NCI-H345 treated with DMSO at 0.1 percent for 48 hours (cell line): ENCODE data around the gene RNF152.
A peak's percentile ranks its signal among the peaks of the same experiment; 100 is the strongest.

Experiments
- DNase-seq: peaks from one replicate; lab custom pipeline; 2025; ENCODE audit not compliant: unreplicated experiment; lab: John Stamatoyannopoulos, UW

RNF152 gene

DNA sequence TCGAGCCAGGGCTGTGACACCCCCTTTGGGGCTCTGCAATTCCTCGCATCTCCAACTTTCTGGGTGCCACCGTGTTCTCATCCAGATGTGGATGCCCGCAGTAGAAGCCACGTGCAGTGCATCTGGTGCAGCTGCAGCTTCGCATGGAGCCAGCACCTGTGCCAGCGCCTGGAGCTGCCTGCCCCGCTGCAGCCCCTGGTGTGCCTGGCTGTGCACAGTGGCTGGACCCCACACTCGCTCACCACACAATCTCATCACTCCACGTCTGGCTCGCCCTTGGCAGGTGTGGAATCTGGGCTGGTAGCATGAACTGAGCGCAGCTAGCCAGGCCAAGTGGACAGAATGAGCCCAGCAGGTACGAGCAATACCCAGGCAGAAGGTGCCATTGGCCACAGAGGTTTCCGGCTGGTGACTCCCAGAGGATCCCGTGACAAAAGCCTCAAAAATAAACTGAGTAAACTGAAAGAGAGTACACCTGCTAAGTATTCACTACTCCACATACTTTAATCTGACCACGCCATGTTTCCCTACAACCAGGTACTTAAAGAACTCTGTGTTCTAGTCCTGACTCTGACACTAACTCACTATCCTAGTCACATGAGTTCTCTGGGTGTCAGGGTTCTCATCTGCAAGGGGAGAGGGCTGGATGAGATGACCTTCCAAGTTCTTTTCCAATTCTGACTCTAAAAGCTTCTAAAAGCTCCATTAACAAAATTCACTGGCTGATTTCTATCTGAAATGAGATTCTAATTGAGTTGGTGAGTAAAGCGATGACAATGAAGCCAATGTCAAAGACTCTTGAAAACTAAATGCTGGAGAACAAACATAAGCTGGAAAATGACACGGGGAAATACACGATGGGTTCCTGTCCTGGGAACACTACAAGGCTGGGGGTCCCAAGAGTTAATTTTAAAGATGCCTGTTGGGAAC, 37.1 kb downstream of the RNF152 start:
- DNase-seq = no peak

DNA sequence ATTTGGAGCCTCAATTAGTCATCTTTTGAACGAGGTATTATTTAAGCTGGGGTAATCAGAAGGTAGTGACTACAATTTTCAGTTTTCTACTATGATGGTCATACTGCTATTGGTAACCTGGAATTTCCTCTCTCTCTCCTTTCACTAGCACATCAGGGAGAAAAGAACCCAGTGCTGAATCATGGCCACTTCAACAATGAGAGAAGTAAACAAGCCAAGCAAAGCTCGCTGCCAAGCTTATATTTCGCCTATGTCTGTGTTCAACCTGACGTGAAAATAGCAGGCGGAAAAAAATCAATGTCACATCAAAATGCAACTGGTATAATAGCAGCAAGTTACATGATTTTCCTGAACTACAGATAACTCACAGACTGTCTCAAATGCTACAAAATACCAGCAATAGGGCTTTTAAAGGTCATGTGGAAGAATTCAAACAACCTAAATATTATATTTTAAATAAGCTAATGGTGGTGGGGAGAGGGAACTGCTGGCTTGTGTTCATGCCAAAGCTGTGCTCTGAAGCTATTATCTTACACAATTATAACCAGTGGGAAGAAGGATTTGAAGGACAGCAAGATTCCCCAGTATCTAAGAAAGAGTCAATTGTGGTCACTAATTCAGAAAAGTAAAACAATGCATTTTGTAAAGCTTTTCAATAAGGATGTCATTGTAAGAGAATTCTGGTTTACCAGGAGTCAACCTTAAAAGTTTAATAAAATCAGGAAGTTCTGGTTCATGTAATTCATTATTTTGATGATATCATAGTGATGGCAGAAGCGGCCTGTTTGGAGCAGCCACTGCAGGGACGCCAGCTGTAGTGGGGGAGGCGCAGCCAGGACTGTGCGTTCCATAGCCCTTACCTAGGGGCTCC, 38.0 kb downstream of the RNF152 start:
- DNase-seq = peak; percentile 43

DNA sequence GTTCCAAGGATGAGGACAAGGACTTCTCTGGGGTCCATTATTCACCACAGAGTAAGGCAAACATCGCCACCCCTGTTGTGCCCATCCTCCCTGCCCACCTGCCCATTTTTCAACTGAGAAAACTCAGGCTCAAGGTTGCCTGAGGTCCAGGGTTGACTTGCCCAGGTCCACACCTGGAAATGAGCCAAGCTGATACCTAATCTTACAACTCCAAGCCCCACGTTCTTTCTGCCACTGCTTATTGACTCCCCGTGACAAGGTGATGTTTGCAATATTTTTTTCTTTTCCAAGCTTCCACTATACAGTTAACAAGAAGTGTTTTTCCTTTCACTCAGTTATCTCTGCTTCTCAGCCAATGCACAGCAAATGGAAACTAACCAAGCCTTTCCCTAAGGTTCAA, 39.0 kb downstream of the RNF152 start:
- DNase-seq = no peak

DNA sequence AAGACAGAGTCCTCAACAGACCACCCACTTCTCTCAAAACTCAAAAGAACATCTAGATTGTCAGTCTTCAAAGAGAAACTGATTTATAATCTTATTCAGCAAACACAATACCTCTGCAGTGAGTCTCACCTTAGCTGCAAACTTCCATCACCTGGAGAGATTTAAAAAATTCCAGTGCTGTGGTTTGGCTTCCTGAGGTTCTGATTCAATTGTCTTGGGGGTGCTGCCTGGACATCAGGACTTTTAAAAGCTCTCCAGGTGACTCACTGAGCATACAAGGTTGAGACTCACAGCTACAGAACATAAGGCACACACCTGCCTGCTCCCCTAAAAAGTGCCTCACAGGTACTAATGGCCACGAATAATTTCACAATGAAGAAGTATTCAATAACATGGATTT, 40.3 kb downstream of the RNF152 start:
- no peak for DNase-seq

DNA sequence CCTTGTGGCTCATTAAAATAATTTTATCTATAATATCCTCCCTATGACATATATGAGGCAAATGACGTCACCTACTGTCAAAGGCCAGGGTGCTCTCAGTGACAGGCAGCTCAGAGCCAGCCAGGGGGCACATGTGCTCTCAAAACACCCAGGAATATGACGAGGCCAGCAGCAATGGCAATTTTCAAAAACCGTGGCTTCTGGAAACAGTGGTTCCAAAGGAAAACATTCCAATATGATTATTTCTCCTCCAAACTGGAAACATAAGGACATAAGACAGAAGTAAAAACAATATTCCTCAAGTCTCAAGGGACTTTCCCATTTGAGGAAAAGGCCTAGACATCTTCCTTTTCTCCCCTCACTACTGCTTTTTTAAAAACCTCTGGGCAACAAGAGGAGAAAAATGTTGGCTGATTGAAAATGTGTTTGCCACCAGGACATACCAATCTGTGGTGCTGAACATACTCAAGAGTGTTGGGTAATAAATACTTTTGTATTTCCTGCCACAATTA, 40.8 kb downstream of the RNF152 start:
- no peak for DNase-seq

DNA sequence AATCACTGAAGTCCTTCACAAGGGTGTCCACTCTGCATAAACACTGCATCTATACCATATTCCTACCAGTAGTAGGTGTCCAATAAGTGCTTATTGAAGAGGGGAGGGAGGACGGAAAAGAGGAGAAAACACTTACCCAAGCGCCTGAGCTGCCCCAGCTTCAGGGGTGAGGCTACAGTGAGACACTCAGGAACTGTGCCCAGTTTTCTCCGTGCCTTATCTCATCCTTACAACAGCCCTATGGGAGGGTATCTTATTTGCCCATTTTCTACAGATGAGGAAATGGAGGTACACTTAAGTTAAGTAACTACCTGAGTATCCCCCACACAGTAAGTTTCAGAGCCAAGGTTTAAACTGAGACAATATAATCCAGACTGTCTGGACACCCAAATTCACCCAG, 41.5 kb downstream of the RNF152 start:
- DNase-seq = no peak

DNA sequence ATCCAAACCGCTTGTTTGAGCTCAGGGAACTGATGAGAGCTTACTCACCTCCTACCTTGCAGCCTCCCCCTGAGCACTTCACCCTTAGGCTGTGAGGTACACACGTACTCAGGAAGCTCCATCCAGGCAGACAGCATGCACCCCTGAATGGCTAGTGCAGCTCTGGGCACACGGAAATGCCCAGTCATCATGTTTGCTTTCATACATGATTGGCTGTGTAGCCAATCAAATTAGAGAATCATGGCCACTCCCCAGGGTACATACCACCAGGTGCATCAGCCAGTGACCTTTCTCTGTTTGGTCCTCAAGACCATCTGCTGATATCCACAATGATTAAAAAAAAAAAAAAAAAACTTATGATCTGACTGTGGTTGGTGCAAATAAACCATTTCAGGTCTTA, 42.1 kb downstream of the RNF152 start:
- no peak for DNase-seq

- DNase-seq = no peak
Observed at GRCh38 chr18:61847164-61847791, 45.5 kb downstream of the RNF152 start.

- no peak for DNase-seq
Observed at GRCh38 chr18:61845197-61845596, 47.6 kb downstream of the RNF152 start.

GRCh38 chr18:61844726-61845125, 48.1 kb downstream of the RNF152 start:
- no peak for DNase-seq

GRCh38 chr18:61842146-61842545, 50.7 kb downstream of the RNF152 start:
- no peak for DNase-seq

GRCh38 chr18:61841706-61842105, 51.1 kb downstream of the RNF152 start:
- no peak for DNase-seq

GRCh38 chr18:61840324-61840723, 52.5 kb downstream of the RNF152 start:
- DNase-seq = no peak

DNA sequence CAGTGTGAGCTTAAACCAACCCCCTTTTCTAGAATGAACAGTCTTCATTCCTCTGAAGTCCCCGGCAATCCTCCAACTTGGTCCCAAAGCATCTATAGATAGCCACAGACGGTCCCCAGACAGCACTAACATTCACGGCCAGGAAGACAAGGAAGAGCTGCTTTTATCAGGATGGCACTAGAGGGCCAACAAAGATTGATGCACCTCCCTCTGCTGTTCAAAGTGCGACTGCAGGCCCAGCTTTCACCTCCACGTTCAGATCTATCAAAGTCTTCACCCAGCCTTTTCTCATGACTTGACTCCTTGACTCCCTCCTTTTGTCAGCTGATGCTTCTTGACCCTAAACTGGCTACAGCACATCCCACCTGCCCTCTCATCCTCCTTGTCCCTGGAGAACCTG, 54.3 kb downstream of the RNF152 start:
- no peak for DNase-seq

GRCh38 chr18:61833978-61834377, 58.8 kb downstream of the RNF152 start:
- DNase-seq = no peak

- no peak for DNase-seq
Observed at GRCh38 chr18:61833387-61833786, 59.4 kb downstream of the RNF152 start.

DNA sequence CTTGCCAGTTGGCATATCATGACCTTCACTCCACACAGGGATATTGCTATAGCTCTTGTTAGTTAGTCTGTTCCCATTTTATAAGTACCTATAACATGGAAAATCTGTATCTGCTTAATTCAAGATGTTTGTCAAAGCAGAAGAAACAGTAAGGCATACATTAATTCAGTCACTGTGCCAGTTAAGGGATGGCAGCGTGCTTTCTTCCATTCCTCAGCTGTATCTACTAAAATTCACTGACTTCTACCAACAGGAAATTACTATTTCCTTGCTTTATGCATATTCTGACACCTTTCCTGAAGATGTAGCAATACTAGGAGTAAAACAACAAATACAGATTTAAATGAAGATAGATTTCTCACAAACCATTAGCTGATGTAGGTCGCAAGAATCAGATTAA, 59.9 kb downstream of the RNF152 start:
- no peak for DNase-seq

GRCh38 chr18:61831071-61831470, 61.7 kb downstream of the RNF152 start:
- no peak for DNase-seq

DNA sequence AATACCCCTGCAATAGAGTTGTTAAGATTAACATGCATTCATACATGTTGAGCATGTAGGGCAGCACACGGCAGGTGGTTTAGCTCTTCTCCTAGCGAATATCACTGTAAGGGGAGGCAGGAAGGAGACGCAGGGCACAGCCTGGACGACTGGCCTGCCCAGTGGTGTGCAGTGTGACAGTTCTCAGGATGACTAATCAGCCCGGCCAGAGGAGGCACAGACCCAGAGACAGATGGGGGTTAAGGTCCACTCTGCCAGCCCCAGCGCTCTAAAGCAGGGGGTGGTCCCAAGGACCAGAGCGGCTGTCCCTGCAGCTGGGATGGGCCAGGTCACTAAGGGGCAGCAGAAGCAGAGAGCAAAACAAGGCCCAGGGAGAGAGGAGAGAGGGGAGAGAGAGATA, 63.7 kb downstream of the RNF152 start:
- no peak for DNase-seq

DNA sequence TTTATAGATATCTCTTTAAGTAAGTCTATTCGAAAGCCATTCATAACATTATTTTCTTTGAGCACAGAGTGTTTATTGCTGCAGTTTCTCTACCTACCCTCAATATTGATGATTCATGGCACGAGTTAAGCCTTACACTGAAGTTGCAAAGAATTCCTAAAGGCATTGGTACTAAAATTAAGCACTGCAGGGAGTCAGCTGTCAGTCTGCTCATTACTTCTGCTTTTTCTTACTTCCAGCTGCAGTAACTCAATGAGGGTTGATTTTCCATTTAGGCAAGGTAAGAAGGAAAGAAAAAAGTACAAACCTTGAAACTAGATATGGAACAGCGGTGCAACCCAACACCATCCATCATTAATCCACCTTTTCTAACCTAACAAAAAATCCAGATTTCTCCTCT, 65.2 kb downstream of the RNF152 start:
- DNase-seq = no peak

- DNase-seq = no peak
Observed at GRCh38 chr18:61825386-61825785, 67.4 kb downstream of the RNF152 start.
